HG03025 (cell line): ENCODE measurements around the gene SREBF2.
"Not testable (repeated sequence)": the region's sequence is repeated elsewhere in the genome, so short reads cannot be mapped to it uniquely, and the experiment has no call there.

Experiments used
- ATAC-seq: cut with Tn5 transposase; IDR thresholded peaks from one replicate; pipeline ENCODE4 v1.9.1; 2021; ENCODE audit warnings: mild to moderate bottlenecking, moderate library complexity; ENCODE audit not compliant: unreplicated experiment, low FRiP score

The SREBF2 gene

DNA sequence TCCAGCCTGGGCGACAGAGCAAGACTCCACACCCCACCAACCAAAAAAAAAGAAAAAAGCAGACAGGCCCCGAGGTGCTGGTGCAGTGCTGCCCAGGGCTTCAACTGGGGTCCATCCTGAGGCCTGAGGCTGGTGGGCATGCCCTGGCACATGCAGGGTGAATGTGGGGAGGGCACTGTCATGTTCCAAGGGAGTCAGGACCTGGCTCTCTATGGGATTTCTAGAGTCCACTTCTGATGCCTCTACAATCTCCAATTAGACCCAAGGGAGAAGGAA lies 103.9 kb downstream of the SREBF2 start:
- ATAC-seq, result no peak

DNA sequence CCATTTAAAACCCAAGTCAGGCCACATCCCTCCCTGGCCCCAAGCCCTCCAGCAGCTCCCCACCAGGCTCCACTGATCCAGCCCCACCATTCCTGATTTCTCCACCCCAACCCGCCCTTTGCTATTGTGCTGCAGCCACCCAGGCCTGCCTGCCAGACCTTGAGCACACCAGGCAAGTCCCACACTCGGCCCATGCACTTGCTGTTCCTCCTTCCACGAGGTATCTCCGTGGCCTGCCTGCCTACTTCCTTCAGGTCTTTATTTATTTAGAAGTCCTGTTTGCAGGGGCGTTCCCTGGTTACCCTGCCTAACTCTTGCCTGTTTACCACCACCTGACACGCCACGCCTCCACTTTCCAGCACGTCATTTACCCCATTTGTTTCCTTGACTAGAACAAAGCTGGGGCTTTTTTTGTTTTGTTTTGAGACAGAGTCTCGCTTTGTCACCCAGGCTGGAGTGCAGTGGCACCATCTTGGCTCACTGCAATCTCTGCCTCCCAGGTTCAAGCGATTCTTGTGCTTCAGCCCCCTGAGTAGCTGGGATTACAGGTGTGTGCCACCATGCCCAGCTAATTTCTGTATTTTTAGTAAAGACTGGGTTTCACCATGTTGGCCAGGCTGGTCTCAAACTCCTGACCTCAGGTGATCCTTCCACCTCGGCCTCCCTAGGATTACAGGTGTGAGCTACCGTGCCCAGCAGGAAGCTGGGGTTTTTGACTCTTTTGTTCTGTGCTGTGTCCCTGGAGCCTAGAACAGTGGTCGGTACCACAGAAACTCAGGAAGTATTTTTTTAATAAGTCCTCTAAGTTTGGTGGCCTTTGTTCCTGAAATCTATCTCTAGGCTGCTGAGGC lies 107.3 kb downstream of the SREBF2 start:
- peak; percentile 52 for ATAC-seq

DNA sequence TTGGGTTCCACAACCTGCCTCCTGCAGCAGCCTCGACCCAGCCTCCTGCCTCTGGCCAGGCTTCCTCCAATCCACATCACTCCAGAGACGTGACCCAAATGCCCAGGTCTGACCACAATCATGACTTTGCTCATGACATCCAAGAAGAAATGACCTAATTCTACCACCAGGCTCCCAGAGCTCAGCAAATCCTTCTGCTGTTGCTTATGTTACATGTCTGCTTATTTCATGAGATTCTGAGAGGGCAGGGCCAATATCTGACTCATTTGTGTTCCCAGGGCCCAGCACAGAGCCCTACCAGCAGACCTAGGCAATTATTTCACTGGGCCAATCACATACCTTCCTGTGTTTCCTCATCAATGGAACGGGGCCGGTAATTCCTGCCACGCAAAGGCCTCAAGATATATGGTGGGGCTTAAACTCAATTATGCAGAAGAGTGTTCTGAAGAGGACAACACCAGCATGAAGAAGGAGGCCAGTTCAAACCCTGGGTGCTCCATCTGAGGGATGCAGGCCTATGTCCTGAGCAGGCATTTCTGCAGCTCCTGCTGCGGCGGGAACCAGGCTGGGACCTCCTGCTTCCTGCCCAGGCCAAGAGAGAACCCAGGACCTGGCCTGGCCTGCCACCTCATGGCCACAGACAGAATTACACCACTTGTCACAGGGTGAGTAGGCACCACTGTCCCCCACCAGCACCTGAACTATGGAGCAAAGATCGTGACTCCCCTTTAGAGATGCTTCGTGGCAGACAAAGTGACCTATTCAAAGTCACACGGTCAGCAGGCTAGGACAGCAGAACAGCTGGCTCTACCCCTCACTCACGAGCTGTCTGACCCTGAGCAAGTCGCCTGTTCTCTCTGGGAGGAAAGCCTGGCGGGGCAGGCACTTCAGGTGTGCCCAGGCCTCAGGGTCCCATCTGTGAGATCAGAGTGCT lies 108.2 kb downstream of the SREBF2 start:
- ATAC-seq, result no peak

DNA sequence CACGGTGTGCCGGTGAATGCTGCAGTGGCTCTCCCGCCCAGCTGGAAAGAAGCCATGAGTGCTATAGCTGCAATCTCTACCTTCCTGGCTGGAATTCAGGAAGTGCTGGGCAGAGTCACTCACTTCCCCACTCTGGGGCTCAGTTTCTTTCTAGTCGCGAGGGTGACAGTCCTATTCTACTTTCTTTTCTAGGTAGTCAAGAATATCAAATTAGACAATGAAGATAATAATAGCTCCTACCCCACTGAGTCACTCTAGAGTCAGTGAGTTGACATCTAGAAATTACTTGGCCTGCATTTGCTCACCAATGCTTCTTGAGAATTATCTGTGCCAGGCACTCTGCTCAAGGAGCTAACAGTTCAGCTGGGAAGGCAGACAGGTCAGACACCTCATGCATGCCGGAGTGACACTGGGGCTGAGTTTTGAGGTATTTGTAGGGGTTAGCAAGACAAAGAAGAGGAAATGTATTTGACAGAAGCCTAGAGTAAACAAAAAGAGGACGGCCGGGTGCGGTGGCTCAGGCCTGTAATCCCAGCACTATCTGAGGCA lies 110.8 kb downstream of the SREBF2 start:
- no peak for ATAC-seq

DNA sequence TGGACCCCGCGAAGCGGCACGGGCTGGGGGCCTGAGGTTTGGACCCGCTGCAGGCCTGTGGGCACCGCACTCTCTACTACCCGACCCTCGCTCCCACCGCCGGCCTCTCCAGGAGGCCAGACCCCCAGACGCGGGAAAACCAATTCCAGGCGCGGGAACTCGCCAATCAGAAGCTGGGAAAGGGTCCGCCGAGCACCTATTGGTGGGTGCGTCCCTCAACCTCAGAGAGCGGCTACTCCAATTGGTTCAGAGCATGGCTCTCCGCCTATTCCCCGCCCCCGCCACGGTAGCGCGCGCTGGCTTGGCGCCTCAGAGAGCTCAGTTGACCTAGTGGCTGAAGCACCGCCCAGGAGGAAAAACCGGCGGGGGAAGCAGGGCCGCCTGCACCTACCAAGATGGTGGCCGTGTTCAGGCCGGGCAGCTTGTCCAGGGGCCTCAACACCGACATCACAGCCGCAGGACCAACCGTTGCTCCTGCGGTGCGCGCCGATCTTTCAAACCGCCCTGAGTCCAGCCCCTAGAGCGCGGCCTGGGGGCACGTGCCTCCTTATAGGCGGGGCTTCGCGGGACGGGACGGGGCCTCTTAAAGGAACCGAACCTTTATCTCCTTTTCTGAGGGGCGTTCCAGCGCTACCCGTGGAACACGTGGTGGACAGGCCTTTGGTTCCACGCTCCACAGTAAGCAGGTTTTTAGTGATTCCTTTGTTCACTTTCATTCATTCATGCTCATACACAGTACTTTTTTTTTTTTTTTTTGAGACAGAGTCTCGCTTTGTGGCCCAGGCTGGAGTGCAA lies 113.9 kb downstream of the SREBF2 start, which contains the start of gene CENPM:
CENPM (minus strand) TSS at position 524 of the 795 bp plus-strand sequence; CDS start at position 448, 76 bp downstream.
- peak; percentile 64 for ATAC-seq

DNA sequence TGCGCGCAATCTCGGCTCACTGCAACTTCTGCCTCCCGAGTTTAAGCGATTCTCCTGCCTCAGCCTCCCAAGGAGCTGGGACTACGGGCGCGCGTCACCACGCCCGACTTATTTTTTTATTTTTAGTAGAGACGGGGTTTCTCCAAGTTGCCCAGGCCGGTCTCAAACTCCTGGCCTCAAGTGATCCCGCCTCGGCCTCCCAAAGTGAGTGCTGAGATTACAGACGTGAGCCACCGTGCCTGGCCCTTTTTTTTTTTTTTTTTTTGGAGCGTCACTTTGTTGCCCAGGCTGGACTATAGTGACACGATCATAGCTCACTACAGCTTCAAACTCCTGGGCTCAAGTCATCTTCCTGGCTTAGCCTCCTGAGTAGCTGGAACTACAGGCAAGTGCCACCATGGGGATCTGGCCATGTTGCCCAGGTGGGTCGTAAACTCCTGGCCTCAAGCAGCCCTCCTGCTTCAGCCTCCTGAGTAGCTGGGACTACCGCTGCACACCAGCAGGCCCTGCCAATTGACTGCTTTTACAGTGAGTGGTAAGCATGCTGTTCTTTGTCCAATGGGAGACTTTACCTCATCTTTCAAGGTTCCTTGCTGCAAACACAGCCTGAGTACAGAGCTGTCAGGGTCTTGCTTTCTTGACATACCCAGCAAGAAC lies 114.6 kb downstream of the SREBF2 start:
- ATAC-seq, result no peak

DNA sequence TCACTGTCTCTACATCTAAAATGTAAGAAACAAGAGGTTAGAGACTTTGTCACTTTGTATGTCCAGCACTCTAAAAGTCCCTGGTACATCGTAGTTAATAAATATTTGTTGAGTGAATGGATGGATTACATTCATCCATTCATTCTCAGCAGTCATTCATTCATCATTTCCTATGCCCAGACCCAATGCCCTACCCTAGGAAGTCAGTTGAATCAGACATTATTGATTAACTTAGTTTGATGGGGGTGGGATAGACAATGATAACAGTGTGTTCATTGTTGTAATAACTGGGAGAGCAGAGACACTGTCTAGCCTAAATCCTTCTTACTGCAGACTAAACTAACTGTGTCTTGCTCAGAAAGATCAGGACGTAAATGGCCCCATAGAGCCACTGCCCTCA lies 115.2 kb downstream of the SREBF2 start:
- no peak for ATAC-seq

DNA sequence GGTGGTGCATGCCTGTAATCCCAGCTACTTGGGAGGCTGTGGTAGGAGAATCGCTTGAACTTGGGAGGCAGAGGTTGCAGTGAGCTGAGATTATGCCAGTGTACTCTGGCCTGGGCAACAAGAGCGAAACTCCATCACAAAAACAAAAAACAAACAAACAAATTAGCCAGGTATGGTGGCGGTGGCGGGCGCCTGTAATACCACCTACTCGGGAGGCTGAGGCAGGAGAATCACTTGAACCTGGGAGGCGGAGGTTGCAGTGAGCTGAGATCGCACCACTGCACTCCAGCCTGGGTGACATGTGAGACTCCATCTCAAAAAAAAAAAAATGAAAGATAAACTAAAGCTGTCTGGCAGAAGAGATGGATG lies 116.0 kb downstream of the SREBF2 start:
- ATAC-seq, result not testable (repeated sequence)

DNA sequence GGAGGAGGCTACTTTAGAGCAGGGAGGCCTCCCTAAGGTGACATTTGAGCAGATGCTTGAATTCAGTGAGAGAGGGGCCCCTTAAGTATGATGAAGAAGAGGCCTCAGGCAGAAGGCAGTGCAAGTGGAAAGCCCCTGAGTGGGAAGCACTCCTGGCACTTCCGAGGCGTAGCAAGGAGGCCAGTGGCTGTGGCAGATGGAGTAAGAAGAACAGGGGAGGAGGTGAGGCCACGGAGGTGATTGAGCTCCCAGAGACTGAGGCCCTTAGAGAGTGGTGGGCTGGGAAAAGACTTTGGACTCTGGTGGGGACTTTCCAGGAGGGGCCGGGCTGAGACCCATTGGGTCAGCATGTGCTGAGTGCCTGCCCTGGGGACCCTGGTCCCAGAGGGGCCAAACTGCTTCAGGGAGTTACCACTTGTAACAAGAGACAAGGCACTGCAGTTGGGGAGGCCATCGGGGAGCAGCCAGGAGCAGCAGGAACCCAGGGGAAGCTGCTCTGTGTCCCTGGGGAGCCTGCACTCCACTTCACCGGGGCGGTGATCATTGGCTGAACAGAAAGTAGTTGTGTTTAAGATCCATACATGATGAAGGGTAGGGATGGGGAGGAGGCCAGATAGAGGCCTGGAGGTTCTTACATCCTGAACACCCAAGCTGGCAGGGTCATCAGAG lies 116.5 kb downstream of the SREBF2 start:
- no peak for ATAC-seq

DNA sequence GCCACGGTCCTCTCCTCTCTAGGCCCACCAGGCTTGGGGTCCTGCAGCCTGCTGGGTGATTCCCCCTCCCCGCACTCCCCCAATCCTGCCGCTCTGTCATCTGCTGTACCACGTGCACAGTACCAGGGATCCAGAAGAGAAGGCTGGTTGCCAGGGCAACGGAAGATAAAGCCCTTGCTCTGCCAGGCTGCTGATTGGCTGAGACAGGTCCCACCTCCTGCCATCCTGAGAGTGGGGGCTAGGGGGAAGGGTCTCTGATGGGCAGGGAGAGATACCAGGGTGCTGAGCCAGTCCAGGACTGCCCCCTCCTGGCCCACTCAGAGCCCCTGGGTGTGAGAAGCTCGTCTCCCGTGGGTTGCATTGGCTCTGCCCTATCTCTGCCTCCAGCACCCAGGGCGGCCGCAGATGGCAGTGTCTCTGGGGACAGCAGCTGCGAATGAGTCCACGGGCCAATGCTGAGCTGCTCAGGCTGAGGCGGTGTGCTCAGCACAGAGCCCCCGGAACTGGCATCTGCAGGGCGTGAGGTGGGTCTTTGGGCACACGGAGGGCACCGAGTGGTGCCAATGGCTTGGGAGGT lies 119.1 kb downstream of the SREBF2 start, which contains the start of gene SMIM45:
SMIM45 (plus strand) TSS at position 253 of the 577 bp plus-strand sequence.
- no peak for ATAC-seq

DNA sequence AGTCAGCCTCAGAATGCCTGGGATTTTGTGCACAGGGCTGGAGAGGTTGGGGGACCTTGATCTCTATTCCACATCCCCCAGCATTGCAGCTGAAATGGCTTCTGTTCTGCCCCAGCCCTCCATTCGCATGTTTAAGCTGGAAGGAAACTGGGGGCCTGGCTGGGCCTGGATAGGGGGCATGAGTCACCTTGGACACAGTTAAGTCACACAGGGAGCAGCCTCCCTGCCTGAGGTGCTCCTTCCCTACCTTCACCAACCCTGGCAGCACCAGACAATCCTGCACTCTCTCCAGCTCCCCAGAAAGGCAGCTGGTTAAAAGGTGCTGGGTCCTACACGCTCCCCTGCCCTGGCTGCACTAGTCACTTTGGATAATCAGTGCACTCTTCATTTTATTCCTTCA lies 119.8 kb downstream of the SREBF2 start:
- no peak for ATAC-seq
